Smooth muscle cell (in vitro differentiated cells): ENCODE measurements around the gene OR2Z1. TPM values are rescaled to one million over a fixed set of nuclear protein-coding genes. Genes with fewer than 3 reads are reported as not detected.

Experiments
- polyA plus RNA-seq: library from polyadenylated mRNA; unstranded; fragments of >200 nt; fragmentation: Nextera tagmentation; extraction: Ambion mirVana; gene quantifications from 2 replicates; pipeline ENCODE4 v1.2.1, GENCODE V29; 2016
- small RNA-seq: library from RNA; depleted of rRNA; stranded (forward); fragments of <200 nt; gene quantifications from one replicate; pipeline ENCODE3, GENCODE V24; 2014
- total RNA-seq: library from RNA; depleted of rRNA; stranded (reverse); fragments of >200 nt; gene quantifications from 2 replicates; pipeline ENCODE4 v1.2.3, GENCODE V29; 2014

Gene OR2Z1
- total and polyA plus RNA-seq, 2 experiments from 2014 or later: not detected

Small RNAs within 50 kb of the gene (small RNA-seq; reads per million reads assigned to genes)
- gene AC012616.1: not detected

Other genes with a start within 250 kb of the OR2Z1 start
- gene PRAM1, start 219.0 kb upstream of the OR2Z1 start, total RNA-seq: not detected in 2 replicates
- 0.18 and 0.74 TPM in 2 replicates for gene PRAM1, start 219.0 kb upstream of the OR2Z1 start, polyA plus RNA-seq
- 1.3 and 10.2 TPM in 2 replicates for gene ZNF414, start 207.5 kb upstream of the OR2Z1 start, total RNA-seq
- 33.0 and 42.4 TPM in 2 replicates for gene ZNF414, start 207.5 kb upstream of the OR2Z1 start, polyA plus RNA-seq
- 0.22 TPM in 1 of 2 replicates, not detected in the other for gene MYO1F, start 144.2 kb upstream of the OR2Z1 start, total RNA-seq
- 1.4 and 4.1 TPM in 2 replicates for gene MYO1F, start 144.2 kb upstream of the OR2Z1 start, polyA plus RNA-seq
- 13.1 and 18.3 TPM in 2 replicates for gene ADAMTS10, start 110.9 kb upstream of the OR2Z1 start, total RNA-seq
- 14.1 and 21.9 TPM in 2 replicates for gene ADAMTS10, start 110.9 kb upstream of the OR2Z1 start, polyA plus RNA-seq
- not detected in 2 replicates for gene NFILZ, start 91.0 kb upstream of the OR2Z1 start, total RNA-seq
- not detected in 2 replicates for gene NFILZ, start 91.0 kb upstream of the OR2Z1 start, polyA plus RNA-seq
- not detected in 2 replicates for gene ACTL9, start 22.8 kb upstream of the OR2Z1 start, total RNA-seq
- not detected in 2 replicates for gene ACTL9, start 22.8 kb upstream of the OR2Z1 start, polyA plus RNA-seq
- gene ZNF558, start 110.7 kb downstream of the OR2Z1 start, total RNA-seq: 19.6 and 35.1 TPM in 2 replicates
- 14.1 and 15.5 TPM in 2 replicates for gene ZNF558, start 110.7 kb downstream of the OR2Z1 start, polyA plus RNA-seq
- not detected in 2 replicates for gene MBD3L1, start 110.7 kb downstream of the OR2Z1 start, total RNA-seq
- gene MBD3L1, start 110.7 kb downstream of the OR2Z1 start, polyA plus RNA-seq: not detected in 2 replicates